Smooth muscle cell (in vitro differentiated cells): ENCODE measurements around the gene OBP2B. TPM values are rescaled to one million over a fixed set of nuclear protein-coding genes. Genes with fewer than 3 reads are reported as not detected.
"Not testable (repeated sequence)": the region's sequence is repeated elsewhere in the genome, so short reads cannot be mapped to it uniquely, and the experiment has no call there.

Experiments used
- DNase-seq: peaks from one replicate; lab custom pipeline; 2025; ENCODE audit not compliant: unreplicated experiment; lab: John Stamatoyannopoulos, UW
- H2AFZ ChIP-seq: fragments of 200-600 bp; sonication (generic); 2 replicates; pipeline ENCODE4 v1.6.0; 2016; ENCODE audit warnings: antibody characterized with exemption, low read depth, mild to moderate bottlenecking
- H3F3A ChIP-seq: fragments of 200-600 bp; sonication (generic); 2 replicates; pipeline ENCODE4 v1.6.0; 2017; ENCODE audit warnings: antibody characterized with exemption, low read depth
- H3K27ac ChIP-seq: fragments of 200-600 bp; sonication (generic); 2 replicates; pipeline ENCODE4 v1.5.1; 2016; ENCODE audit warnings: low read depth, mild to moderate bottlenecking
- H3K27me3 ChIP-seq: fragments of 200-600 bp; sonication (generic); 2 replicates; pipeline ENCODE4 v1.6.1; 2016; ENCODE audit warnings: low read depth, mild to moderate bottlenecking
- H3K36me3 ChIP-seq: fragments of 200-600 bp; sonication (generic); 2 replicates; pipeline ENCODE4 v1.5.1; 2016; ENCODE audit warnings: low read depth
- H3K4me1 ChIP-seq: fragments of 200-600 bp; sonication (generic); 2 replicates; pipeline ENCODE4 v1.5.1; 2016; ENCODE audit warnings: low read depth
- H3K4me2 ChIP-seq: fragments of 200-600 bp; sonication (generic); 2 replicates; pipeline ENCODE4 v1.6.0; 2016; ENCODE audit warnings: mild to moderate bottlenecking
- H3K4me3 ChIP-seq: fragments of 200-600 bp; sonication (generic); 2 replicates; pipeline ENCODE4 v1.5.1; 2016; ENCODE audit warnings: mild to moderate bottlenecking
- H3K79me2 ChIP-seq: fragments of 200-600 bp; sonication (generic); 2 replicates; pipeline ENCODE4 v1.6.0; 2016; ENCODE audit warnings: low read depth, mild to moderate bottlenecking
- H3K9ac ChIP-seq: fragments of 200-600 bp; sonication (generic); 2 replicates; pipeline ENCODE4 v1.6.0; 2016; ENCODE audit warnings: low read depth
- H3K9me3 ChIP-seq: fragments of 200-600 bp; sonication (generic); replicated peaks from 2 replicates; pipeline ENCODE4 v1.5.1; 2016; ENCODE audit warnings: low read depth
- H4K20me1 ChIP-seq: fragments of 200-600 bp; sonication (generic); 2 replicates; pipeline ENCODE4 v1.6.0; 2016; ENCODE audit warnings: low read depth
- CTCF ChIP-seq: fragments of 200-600 bp; sonication (generic); IDR thresholded peaks from 2 replicates; pipeline ENCODE4 v1.5.1; 2017; ENCODE audit warnings: borderline replicate concordance, mild to moderate bottlenecking, antibody characterized with exemption; ENCODE audit not compliant: insufficient read depth, poor library complexity, severe bottlenecking
- WGBS: methylation state at CpG from one replicate; pipeline ENCODE4 v1.1.7; 2016; ENCODE audit warnings: low lambda C conversion rate; 5-methylcytosine and 5-hydroxymethylcytosine counted together
- polyA plus RNA-seq: library from polyadenylated mRNA; unstranded; fragments of >200 nt; fragmentation: Nextera tagmentation; extraction: Ambion mirVana; gene quantifications from 2 replicates; pipeline ENCODE4 v1.2.1, GENCODE V29; 2016
- total RNA-seq: library from RNA; depleted of rRNA; stranded (reverse); fragments of >200 nt; gene quantifications from 2 replicates; pipeline ENCODE4 v1.2.3, GENCODE V29; 2014

OBP2B gene
- total and polyA plus RNA-seq, 2 experiments from 2014 or later = not detected

GRCh38 chr9:133207021-133207531, 2.0 kb downstream of the OBP2B start:
- Histone ChIP-seq H3K27me3 (no peaks in the 10 kb centered on the region), H3K4me1 (no peaks in the 10 kb centered on the region), H3F3A (no peaks in the 10 kb centered on the region), H3K36me3 (no peaks in the 10 kb centered on the region), H3K9ac (no peak overlapping the region), H3K27ac (no peak overlapping the region), H3K9me3 (no peaks in the 10 kb centered on the region), H4K20me1 (no peaks in the 10 kb centered on the region), H2AFZ (no peak overlapping the region), H3K4me3 (no peak overlapping the region), H3K4me2 (no peak overlapping the region), H3K79me2 (no peaks in the 10 kb centered on the region)
- no peak for DNase-seq
- TF ChIP-seq CTCF = no peak
- 80% methylated on average over 12 of the region's 14 CpGs for WGBS

GRCh38 chr9:133205996-133206931, 2.8 kb downstream of the OBP2B start:
- no peak for TF ChIP-seq CTCF
- no peak overlapping the region for H3K4me3 ChIP-seq
- H2AFZ ChIP-seq = no peak overlapping the region
- DNase-seq = no peak
- H3K9me3 ChIP-seq = no peaks in the 10 kb centered on the region
- H3K9ac ChIP-seq = no peak overlapping the region
- H3K4me1 ChIP-seq = no peaks in the 10 kb centered on the region
- H3K27me3 ChIP-seq = no peaks in the 10 kb centered on the region
- H3F3A ChIP-seq = no peaks in the 10 kb centered on the region
- 85% methylated on average over 33 of the region's 35 CpGs for WGBS
- no peak overlapping the region for H3K4me2 ChIP-seq
- H3K79me2 ChIP-seq = no peaks in the 10 kb centered on the region
- H3K36me3 ChIP-seq = no peaks in the 10 kb centered on the region
- H3K27ac ChIP-seq = no peak overlapping the region
- H4K20me1 ChIP-seq = no peaks in the 10 kb centered on the region

GRCh38 chr9:133205481-133205887, 3.6 kb downstream of the OBP2B start:
- not testable (repeated sequence) for H3K4me2 ChIP-seq, H3F3A ChIP-seq, H3K9me3 ChIP-seq, DNase-seq, H4K20me1 ChIP-seq, H2AFZ ChIP-seq, H3K27me3 ChIP-seq, H3K4me3 ChIP-seq, H3K27ac ChIP-seq, H3K9ac ChIP-seq, H3K4me1 ChIP-seq, H3K36me3 ChIP-seq, H3K79me2 ChIP-seq
- WGBS = 93% methylated on average over 8 of the region's 14 CpGs

- no peaks in the 10 kb centered on the region for H3K79me2 ChIP-seq
- no peak overlapping the region for H3K4me2 ChIP-seq
- H2AFZ ChIP-seq = no peak overlapping the region
- H3K27me3 ChIP-seq = no peaks in the 10 kb centered on the region
- no peak overlapping the region for H3K4me3 ChIP-seq
- no peaks in the 10 kb centered on the region for H4K20me1 ChIP-seq
- 89% methylated on average over 6 of the region's 8 CpGs for WGBS
- no peaks in the 10 kb centered on the region for H3K4me1 ChIP-seq
- H3K9ac ChIP-seq = no peak overlapping the region
- H3F3A ChIP-seq = no peaks in the 10 kb centered on the region
- DNase-seq = no peak
- H3K27ac ChIP-seq = no peak overlapping the region
- H3K9me3 ChIP-seq = no peaks in the 10 kb centered on the region
- no peaks in the 10 kb centered on the region for H3K36me3 ChIP-seq
- TF ChIP-seq CTCF = no peak
Measured at GRCh38 chr9:133204993-133205336, 4.1 kb downstream of the OBP2B start.
